Endodermal cell (in vitro differentiated cells): Measurements from ENCODE around the gene ERVMER34-1. TPM values are rescaled to one million over a fixed set of nuclear protein-coding genes. Genes with fewer than 3 reads are reported as not detected.

ENCODE experiments used
- DNase-seq: peaks from one replicate; pipeline ENCODE4 v3.0.0-alpha.2; 2017
- H3K27ac ChIP-seq: 2 replicates; pipeline ENCODE4 v1.5.1; 2013; ENCODE audit warnings: mild to moderate bottlenecking, low read depth, low read length, moderate library complexity
- H3K27me3 ChIP-seq: 2 replicates; pipeline ENCODE4 v1.6.1; 2013; ENCODE audit warnings: mild to moderate bottlenecking, low read length, moderate library complexity; ENCODE audit not compliant: insufficient read depth, control insufficient read depth, poor library complexity, severe bottlenecking
- H3K36me3 ChIP-seq: 2 replicates; pipeline ENCODE4 v1.7.0; 2013; ENCODE audit warnings: mild to moderate bottlenecking, low read length, moderate library complexity; ENCODE audit not compliant: control insufficient read depth, insufficient read depth
- H3K4me1 ChIP-seq: one replicate; pipeline ENCODE4 v1.7.0; 2013; ENCODE audit warnings: low read length; ENCODE audit not compliant: control insufficient read depth, insufficient read depth
- H3K4me3 ChIP-seq: 2 replicates; pipeline ENCODE4 v1.5.1; 2013; ENCODE audit warnings: mild to moderate bottlenecking, low read length, moderate library complexity
- H3K9ac ChIP-seq: 2 replicates; pipeline ENCODE4 v1.6.1; 2013; ENCODE audit warnings: mild to moderate bottlenecking, low read length, moderate library complexity; ENCODE audit not compliant: poor library complexity, severe bottlenecking; ENCODE audit errors: extremely low read depth
- H3K9me3 ChIP-seq: 2 replicates; pipeline ENCODE4 v1.6.1; 2013; ENCODE audit warnings: mild to moderate bottlenecking, low read length, moderate library complexity; ENCODE audit not compliant: control insufficient read depth
- H3K27ac Mint-ChIP-seq: 2 replicates; pipeline ENCODE4 v1.8.0; 2020; ENCODE audit warnings: mixed read lengths
- H3K27me3 Mint-ChIP-seq: 2 replicates; pipeline ENCODE4 v1.8.0; 2021; ENCODE audit warnings: mild to moderate bottlenecking, mixed read lengths; ENCODE audit not compliant: insufficient read depth
- H3K36me3 Mint-ChIP-seq: 2 replicates; pipeline ENCODE4 v1.8.0; 2020; ENCODE audit warnings: low read depth, mixed read lengths
- H3K4me1 Mint-ChIP-seq: 2 replicates; pipeline ENCODE4 v1.8.0; 2020; ENCODE audit warnings: mixed read lengths
- H3K4me3 Mint-ChIP-seq: 2 replicates; pipeline ENCODE4 v1.8.0; 2020; ENCODE audit warnings: mild to moderate bottlenecking, moderate library complexity, mixed read lengths
- H3K9me3 Mint-ChIP-seq: 2 replicates; pipeline ENCODE4 v1.8.0; 2020; ENCODE audit warnings: mild to moderate bottlenecking, mixed read lengths
- WGBS, 2 experiments: methylation state at CpG; one replicate each; pipeline versions ENCODE4 v1.1.5 to v1.1.7; 2013; ENCODE audit warnings: missing lambda C conversion rate in 2 of 2, mixed read lengths in 1 of 2; ENCODE audit not compliant: insufficient coverage in 1 of 2, insufficient read length in 1 of 2; 5-methylcytosine and 5-hydroxymethylcytosine counted together
- long read RNA-seq, 4 experiments: library from polyadenylated mRNA in 2 of 4; library from RNA in 1 of 4; library from capped mRNA in 1 of 4; stranded (forward) in 3 of 4; unstranded in 1 of 4; transcript quantifications; one replicate each; pipeline ENCODE4 v2.0.0, GENCODE V29; 2020 to 2021; ENCODE audit warnings: inconsistent platforms in 1 of 4
- polyA plus RNA-seq, 2 experiments: library from polyadenylated mRNA; stranded (reverse); fragments of 50-300 nt; gene quantifications; one replicate each; pipeline ENCODE4 v1.2.3, GENCODE V29; 2013
- total RNA-seq, 2 donors: library from RNA; stranded (reverse); fragmentation: NEBNext Ultra II Directional in 1 of 2; extraction: Animal tissue kit (Norgen Biotek cat#: 25700) in 1 of 2; gene quantifications; 2 replicates in 1 of 2; 3 replicates in 1 of 2; pipeline ENCODE4 v1.2.1, GENCODE V29; 2021
- TF ChIP-seq, protein P1 (sequence below): fragments of 200-600 bp; sonication (generic); conservative IDR thresholded peaks from 2 replicates; pipeline ENCODE4 v1.5.0; 2021; ENCODE audit warnings: antibody characterized with exemption, mild to moderate bottlenecking

The ERVMER34-1 gene, protein sequence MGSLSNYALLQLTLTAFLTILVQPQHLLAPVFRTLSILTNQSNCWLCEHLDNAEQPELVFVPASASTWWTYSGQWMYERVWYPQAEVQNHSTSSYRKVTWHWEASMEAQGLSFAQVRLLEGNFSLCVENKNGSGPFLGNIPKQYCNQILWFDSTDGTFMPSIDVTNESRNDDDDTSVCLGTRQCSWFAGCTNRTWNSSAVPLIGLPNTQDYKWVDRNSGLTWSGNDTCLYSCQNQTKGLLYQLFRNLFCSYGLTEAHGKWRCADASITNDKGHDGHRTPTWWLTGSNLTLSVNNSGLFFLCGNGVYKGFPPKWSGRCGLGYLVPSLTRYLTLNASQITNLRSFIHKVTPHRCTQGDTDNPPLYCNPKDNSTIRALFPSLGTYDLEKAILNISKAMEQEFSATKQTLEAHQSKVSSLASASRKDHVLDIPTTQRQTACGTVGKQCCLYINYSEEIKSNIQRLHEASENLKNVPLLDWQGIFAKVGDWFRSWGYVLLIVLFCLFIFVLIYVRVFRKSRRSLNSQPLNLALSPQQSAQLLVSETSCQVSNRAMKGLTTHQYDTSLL
- 1 to 10 TPM; 3.1 to 4.9 TPM for total RNA-seq
- 3.3 TPM for polyA plus RNA-seq (2013, experiment 1 of 2)
- 2.2 TPM for polyA plus RNA-seq (2013, experiment 2 of 2)
- long read RNA-seq, experiment 1, partial matches to known transcripts: 0 of 1 reads
- long read RNA-seq, experiment 1, other reads (novel, unspliced or antisense): 0 of 1 reads
- long read RNA-seq, experiment 2, partial matches to known transcripts: 0 of 5 reads
- long read RNA-seq, experiment 2, other reads (novel, unspliced or antisense): 1 of 5 reads
- long read RNA-seq, experiment 3, transcript ERVMER34-1-202 (3 exons, 3,830 nt): major isoform, 14 of 17 reads
- long read RNA-seq, experiment 3, partial matches to known transcripts: 1 of 17 reads
- long read RNA-seq, experiment 3, other reads (novel, unspliced or antisense): 2 of 17 reads
- long read RNA-seq, experiment 4, partial matches to known transcripts: 0 of 1 reads
- long read RNA-seq, experiment 4, other reads (novel, unspliced or antisense): 1 of 1 reads

DNA sequence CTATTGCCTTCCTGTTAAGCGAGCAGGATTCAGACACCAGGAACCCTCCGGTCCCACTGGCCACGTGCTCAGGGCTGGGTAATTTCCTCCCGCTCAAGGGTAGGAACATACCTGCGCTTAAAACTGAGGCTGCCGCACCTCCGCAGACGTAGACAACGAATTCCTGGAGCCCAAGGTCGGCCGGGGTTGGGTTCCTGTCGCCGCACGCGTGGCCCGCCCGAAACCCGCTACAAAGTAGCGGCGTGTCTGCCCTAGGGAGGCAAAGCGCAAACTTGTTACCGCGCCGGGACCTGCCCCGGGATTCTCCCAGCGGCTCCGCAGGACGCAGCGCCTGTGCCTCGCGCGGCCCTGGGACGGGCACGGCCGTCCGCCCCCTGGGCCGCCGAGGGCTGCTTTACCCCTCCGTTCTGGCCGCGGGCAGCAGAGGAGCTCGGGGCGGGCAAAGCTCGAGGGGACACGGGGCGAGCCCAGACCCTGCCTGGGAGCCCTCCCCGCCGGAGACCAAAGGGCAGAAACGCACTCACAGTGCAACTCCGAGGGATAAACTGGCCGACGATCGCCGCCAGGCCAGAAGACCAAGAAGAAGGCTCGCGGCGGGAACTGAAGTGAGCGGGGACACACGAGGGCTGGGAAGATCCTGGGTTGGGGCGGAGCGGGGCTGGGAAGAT is at the start of gene ERVMER34-1:
Gene ERVMER34-1 (minus strand): TSS at position 607 of the 668 bp plus-strand sequence. CDS start 5,905 bp downstream, outside the sequence.
- H3K9me3 Mint-ChIP-seq: peaks cover 5% of the 10 kb centered on the region
- Histone ChIP-seq H3K4me1 (no peaks in the 10 kb centered on the region), H3K9me3 (no peaks in the 10 kb centered on the region), H3K27me3 (peaks cover 72% of the 10 kb centered on the region), H3K9ac (no peak within 1 kb of the TSS), H3K4me3 (peak within 1 kb of the TSS; percentile 78), H3K36me3 (no peaks in the 10 kb centered on the region), H3K27ac (no peak within 1 kb of the TSS)
- TF ChIP-seq, protein P1, sequence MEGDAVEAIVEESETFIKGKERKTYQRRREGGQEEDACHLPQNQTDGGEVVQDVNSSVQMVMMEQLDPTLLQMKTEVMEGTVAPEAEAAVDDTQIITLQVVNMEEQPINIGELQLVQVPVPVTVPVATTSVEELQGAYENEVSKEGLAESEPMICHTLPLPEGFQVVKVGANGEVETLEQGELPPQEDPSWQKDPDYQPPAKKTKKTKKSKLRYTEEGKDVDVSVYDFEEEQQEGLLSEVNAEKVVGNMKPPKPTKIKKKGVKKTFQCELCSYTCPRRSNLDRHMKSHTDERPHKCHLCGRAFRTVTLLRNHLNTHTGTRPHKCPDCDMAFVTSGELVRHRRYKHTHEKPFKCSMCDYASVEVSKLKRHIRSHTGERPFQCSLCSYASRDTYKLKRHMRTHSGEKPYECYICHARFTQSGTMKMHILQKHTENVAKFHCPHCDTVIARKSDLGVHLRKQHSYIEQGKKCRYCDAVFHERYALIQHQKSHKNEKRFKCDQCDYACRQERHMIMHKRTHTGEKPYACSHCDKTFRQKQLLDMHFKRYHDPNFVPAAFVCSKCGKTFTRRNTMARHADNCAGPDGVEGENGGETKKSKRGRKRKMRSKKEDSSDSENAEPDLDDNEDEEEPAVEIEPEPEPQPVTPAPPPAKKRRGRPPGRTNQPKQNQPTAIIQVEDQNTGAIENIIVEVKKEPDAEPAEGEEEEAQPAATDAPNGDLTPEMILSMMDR: no peak
- DNase-seq: no peak
- WGBS, 2 experiments: 8 to 10% methylated on average over 16 to 61 of the region's 61 CpGs
- peak within 1 kb of the TSS; percentile 60 for H3K4me3 Mint-ChIP-seq
- H3K4me1 Mint-ChIP-seq: peaks cover 2% of the 10 kb centered on the region
- peak within 1 kb of the TSS; percentile 64 for H3K27ac Mint-ChIP-seq
- H3K36me3 Mint-ChIP-seq: peaks cover 4% of the 10 kb centered on the region
- H3K27me3 Mint-ChIP-seq: peaks cover 77% of the 10 kb centered on the region

DNA sequence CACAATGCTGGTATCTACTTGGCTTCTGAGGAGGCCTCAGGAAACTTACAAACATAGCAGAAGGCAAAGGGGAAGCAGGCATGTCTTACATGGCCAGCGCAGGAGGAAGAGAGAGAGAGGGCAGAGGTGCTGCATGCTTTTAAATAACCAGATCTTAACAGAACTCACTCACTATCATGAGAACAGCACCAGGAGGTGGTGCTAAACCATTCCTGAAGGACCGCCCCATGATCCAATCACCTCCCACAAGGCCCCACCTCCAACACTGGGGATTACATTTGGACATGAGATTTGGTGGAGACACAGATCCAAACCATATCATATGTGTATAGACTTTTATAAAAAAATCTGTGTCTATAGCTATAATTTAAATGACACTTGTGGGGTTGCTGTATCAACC is 48.6 kb upstream of the ERVMER34-1 start:
- 100% methylated on average over 2 of the region's 2 CpGs; no CpG with 5 or more reads in 1 of the 2 experiments for WGBS, 2 experiments
- Mint-ChIP-seq H3K4me3 (no peak overlapping the region), H3K4me1 (no peaks in the 10 kb centered on the region), H3K27me3 (no peaks in the 10 kb centered on the region), H3K36me3 (no peaks in the 10 kb centered on the region), H3K27ac (no peak overlapping the region), H3K9me3 (peaks cover 4% of the 10 kb centered on the region)
- Histone ChIP-seq H3K36me3 (no peaks in the 10 kb centered on the region), H3K9ac (no peak overlapping the region), H3K27ac (no peak overlapping the region), H3K9me3 (no peaks in the 10 kb centered on the region), H3K27me3 (no peaks in the 10 kb centered on the region), H3K4me1 (no peaks in the 10 kb centered on the region), H3K4me3 (no peak overlapping the region)
- no peak for DNase-seq
- TF ChIP-seq, protein P1: no peak

DNA sequence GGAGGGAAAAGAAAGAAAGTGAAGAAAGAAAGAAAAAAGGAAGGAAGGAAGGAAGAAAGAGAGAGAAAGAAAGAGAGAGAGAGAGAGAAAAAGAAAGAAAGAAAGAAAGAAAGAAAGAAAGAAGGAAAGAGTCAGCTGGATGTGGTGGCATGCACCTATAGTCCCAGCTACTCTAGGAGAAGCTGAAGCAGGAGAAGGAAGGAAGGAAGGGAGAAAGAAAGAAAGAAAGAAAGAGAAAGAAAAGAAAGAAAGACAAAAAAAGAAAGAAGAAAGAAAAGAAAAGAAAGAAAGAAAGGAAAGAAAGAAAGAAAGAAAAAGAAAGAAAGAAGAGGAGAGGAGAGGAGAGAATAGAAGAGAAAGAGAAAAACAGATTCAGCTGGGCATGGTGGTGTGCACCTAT is 44.3 kb upstream of the ERVMER34-1 start:
- Histone ChIP-seq H3K9me3 (no peaks in the 10 kb centered on the region), H3K27ac (no peak overlapping the region), H3K4me3 (no peak overlapping the region), H3K36me3 (no peaks in the 10 kb centered on the region), H3K9ac (no peak overlapping the region), H3K4me1 (no peaks in the 10 kb centered on the region), H3K27me3 (no peaks in the 10 kb centered on the region)
- no peak overlapping the region for H3K4me3 Mint-ChIP-seq
- no peak overlapping the region for H3K27ac Mint-ChIP-seq
- peaks cover 6% of the 10 kb centered on the region for H3K4me1 Mint-ChIP-seq
- no peaks in the 10 kb centered on the region for H3K27me3 Mint-ChIP-seq
- H3K9me3 Mint-ChIP-seq: no peaks in the 10 kb centered on the region
- H3K36me3 Mint-ChIP-seq: no peaks in the 10 kb centered on the region
- no peak for DNase-seq
- TF ChIP-seq, protein P1: no peak
